ENCODE data around the gene L3HYPDH. TPM values are rescaled to one million over a fixed set of nuclear protein-coding genes. Genes with fewer than 3 reads are reported as not detected.

L3HYPDH gene
- total RNA-seq, 1 experiment from 2014 or later: 60.5 TPM

DNA sequence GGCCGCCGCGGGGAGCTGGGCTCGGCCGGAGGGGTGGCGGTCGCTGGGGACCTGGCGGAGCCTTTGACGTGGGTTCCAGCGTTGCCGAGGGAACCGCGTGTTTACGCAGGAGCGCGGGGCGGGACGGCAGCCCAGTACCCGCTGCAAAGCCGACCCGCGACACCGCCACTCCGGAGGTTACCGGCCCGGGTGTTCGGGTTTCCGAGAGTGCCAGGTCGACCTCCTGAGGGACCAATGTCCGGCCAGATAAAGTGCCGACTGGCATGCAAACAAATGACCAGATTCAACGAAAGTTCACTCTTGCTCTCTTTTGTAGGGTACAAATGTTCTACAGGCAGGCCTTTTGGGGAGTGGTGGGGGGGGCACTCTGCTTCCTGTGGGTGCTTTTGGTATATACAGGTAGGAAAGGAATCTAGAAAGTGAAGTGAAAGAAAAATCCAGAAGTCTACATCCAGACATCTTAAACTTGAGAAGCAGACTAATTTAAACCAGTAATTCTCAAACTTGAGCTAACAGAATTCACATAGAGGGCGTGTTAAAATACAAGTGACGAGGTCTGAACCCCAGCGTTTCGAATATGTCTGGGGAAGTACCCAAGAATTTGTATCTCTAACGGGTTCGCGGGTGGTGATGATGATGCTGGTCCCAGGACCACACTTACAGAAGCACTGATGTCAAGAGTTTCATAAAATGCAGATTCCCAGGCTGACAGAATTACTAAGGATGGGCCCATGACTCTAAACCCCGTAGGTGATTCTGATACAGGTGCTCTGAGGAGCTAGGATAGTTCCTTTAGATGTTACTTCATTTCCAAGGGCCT is 18.7 kb downstream of the L3HYPDH start, which contains the start of gene GPR135:
Gene GPR135, minus strand, starts transcription at position 65 of the 820 bp plus-strand sequence. CDS start 154 bp downstream, outside the sequence.
- H3K36me3 ChIP-seq (ENCODE audit: insufficient read depth, low read length): peaks cover 26% of the 10 kb centered on the region; the same call in 1 of the 2 replicates
- no peaks in the 10 kb centered on the region for H3K27me3 ChIP-seq (ENCODE audit: low read length)
- no peaks in the 10 kb centered on the region for H3K9me2 ChIP-seq (replicated peaks; ENCODE audit: insufficient read depth, low read length)
- peak within 1 kb of the TSS; percentile 77 for H3K9ac ChIP-seq (ENCODE audit: low read length)
- peaks cover 16% of the 10 kb centered on the region for H3K79me2 ChIP-seq (ENCODE audit: low read length)
- H4K20me1 ChIP-seq (ENCODE audit: insufficient read depth, low read depth, low read length): no peaks in the 10 kb centered on the region
- H3K9me3 ChIP-seq (ENCODE audit: low read length): no peaks in the 10 kb centered on the region
- H3K27ac ChIP-seq (ENCODE audit: low read length): peak within 1 kb of the TSS; percentile 44
- peak within 1 kb of the TSS; percentile 64 for H2AFZ ChIP-seq (ENCODE audit: low read length)
- H3K4me1 ChIP-seq (ENCODE audit: low read length): peaks cover 21% of the 10 kb centered on the region
- H3K4me3 ChIP-seq (ENCODE audit: low read length): peak within 1 kb of the TSS; percentile 81
- peak within 1 kb of the TSS; percentile 91 for H3K4me2 ChIP-seq (ENCODE audit: low read depth, low read length, poor library complexity, severe bottlenecking)
- peak; percentile 86 for DNase-seq

- Histone ChIP-seq H4K20me1 (ENCODE audit: insufficient read depth, low read depth, low read length) (no peaks in the 10 kb centered on the region), H3K9me3 (ENCODE audit: low read length) (no peaks in the 10 kb centered on the region), H3K9me2 (replicated peaks; ENCODE audit: insufficient read depth, low read length) (no peaks in the 10 kb centered on the region), H3K9ac (ENCODE audit: low read length) (peak overlapping the region; percentile 77), H3K79me2 (ENCODE audit: low read length) (peaks cover 16% of the 10 kb centered on the region), H2AFZ (ENCODE audit: low read length) (peak overlapping the region; percentile 64), H3K4me2 (ENCODE audit: low read depth, low read length, poor library complexity, severe bottlenecking) (peak overlapping the region; percentile 91), H3K27me3 (ENCODE audit: low read length) (no peaks in the 10 kb centered on the region), H3K4me1 (ENCODE audit: low read length) (peaks cover 21% of the 10 kb centered on the region), H3K27ac (ENCODE audit: low read length) (peak overlapping the region; percentile 44), H3K36me3 (ENCODE audit: insufficient read depth, low read length) (peaks cover 27% of the 10 kb centered on the region; the same call in 1 of the 2 replicates), H3K4me3 (ENCODE audit: low read length) (peak overlapping the region; percentile 81)
- DNase-seq: peak; percentile 84
Measured at GRCh38 chr14:59464486-59465315, 19.5 kb downstream of the L3HYPDH start.

DNA sequence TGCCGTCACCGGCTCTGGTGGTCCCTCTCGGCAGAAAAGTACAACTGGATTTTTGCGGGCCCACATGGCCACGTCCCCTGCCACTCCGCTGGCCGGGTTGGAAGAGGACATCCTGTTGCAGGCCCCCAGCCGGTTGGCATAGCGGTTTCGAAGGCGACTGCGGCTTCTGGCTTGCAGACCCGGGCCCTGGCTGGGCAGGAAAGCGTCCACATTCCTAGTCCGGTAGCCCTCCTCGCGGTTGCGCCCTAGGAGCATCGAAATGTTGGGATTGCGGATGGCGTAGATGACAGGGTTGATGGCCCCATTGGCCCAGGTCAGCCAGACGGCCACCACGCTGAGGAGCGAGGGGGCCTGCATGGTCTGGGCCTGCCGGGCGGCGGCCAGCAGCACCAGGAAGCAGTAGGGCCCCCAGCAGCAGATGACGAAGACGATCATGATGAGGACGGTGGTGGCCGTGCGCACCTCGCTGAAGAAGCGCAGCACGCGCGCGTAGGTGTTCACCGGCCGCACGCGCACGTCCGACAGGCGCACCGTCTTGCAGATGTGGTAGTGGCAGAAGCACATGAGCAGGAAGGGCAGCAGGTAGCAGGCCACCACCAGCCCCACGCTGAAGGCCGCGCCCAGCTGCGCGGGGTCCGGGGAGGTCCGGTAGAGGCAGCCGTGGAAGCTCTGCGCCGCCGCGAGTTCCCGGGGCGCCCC is 20.3 kb downstream of the L3HYPDH start:
- H4K20me1 ChIP-seq (ENCODE audit: insufficient read depth, low read depth, low read length): no peaks in the 10 kb centered on the region
- peaks cover 21% of the 10 kb centered on the region for H3K4me1 ChIP-seq (ENCODE audit: low read length)
- H3K36me3 ChIP-seq (ENCODE audit: insufficient read depth, low read length): peaks cover 30% of the 10 kb centered on the region; the same call in 1 of the 2 replicates
- H2AFZ ChIP-seq (ENCODE audit: low read length): peak overlapping the region; percentile 64
- H3K79me2 ChIP-seq (ENCODE audit: low read length): peaks cover 16% of the 10 kb centered on the region
- H3K9me3 ChIP-seq (ENCODE audit: low read length): no peaks in the 10 kb centered on the region
- H3K9ac ChIP-seq (ENCODE audit: low read length): peak overlapping the region; percentile 77
- no peak for DNase-seq
- no peak overlapping the region for H3K27ac ChIP-seq (ENCODE audit: low read length)
- H3K27me3 ChIP-seq (ENCODE audit: low read length): no peaks in the 10 kb centered on the region
- H3K9me2 ChIP-seq (replicated peaks; ENCODE audit: insufficient read depth, low read length): no peaks in the 10 kb centered on the region
- H3K4me2 ChIP-seq (ENCODE audit: low read depth, low read length, poor library complexity, severe bottlenecking): peak overlapping the region; percentile 91
- H3K4me3 ChIP-seq (ENCODE audit: low read length): peak overlapping the region; percentile 81

- Histone ChIP-seq H3K36me3 (ENCODE audit: insufficient read depth, low read length) (peaks cover 50% of the 10 kb centered on the region; the same call in 1 of the 2 replicates), H4K20me1 (ENCODE audit: insufficient read depth, low read depth, low read length) (no peaks in the 10 kb centered on the region), H3K9me2 (replicated peaks; ENCODE audit: insufficient read depth, low read length) (no peaks in the 10 kb centered on the region), H3K9ac (ENCODE audit: low read length) (no peak overlapping the region), H3K4me3 (ENCODE audit: low read length) (no peak overlapping the region), H2AFZ (ENCODE audit: low read length) (no peak overlapping the region), H3K27me3 (ENCODE audit: low read length) (no peaks in the 10 kb centered on the region), H3K4me1 (ENCODE audit: low read length) (peaks cover 21% of the 10 kb centered on the region), H3K79me2 (ENCODE audit: low read length) (peaks cover 16% of the 10 kb centered on the region), H3K27ac (ENCODE audit: low read length) (no peak overlapping the region), H3K4me2 (ENCODE audit: low read depth, low read length, poor library complexity, severe bottlenecking) (no peak overlapping the region), H3K9me3 (ENCODE audit: low read length) (no peaks in the 10 kb centered on the region)
- no peak for DNase-seq
Measured at GRCh38 chr14:59461891-59462290, 22.3 kb downstream of the L3HYPDH start.

DNA sequence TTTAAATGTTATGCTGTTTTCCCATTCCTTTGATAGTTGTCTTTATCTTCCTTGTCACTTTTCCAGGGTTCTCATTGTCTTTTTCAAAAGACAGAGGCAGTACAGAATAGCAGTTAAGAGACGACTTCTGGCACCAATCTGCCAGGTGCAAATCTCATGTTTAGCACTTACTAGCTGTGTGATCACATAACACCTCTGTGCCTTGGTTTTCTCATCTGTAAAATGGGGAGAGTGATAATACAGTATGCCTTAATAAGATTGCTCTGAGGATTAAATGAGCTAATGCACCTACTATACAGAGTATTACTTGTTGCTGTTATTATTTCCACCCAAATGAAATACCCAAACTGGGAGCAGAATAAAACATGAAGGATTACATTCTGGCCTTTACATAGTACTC is 23.8 kb downstream of the L3HYPDH start:
- H3K4me2 ChIP-seq (ENCODE audit: low read depth, low read length, poor library complexity, severe bottlenecking): no peak overlapping the region
- no peak overlapping the region for H3K27ac ChIP-seq (ENCODE audit: low read length)
- H3K27me3 ChIP-seq (ENCODE audit: low read length): no peaks in the 10 kb centered on the region
- peaks cover 58% of the 10 kb centered on the region; the same call in 1 of the 2 replicates for H3K36me3 ChIP-seq (ENCODE audit: insufficient read depth, low read length)
- peaks cover 16% of the 10 kb centered on the region for H3K79me2 ChIP-seq (ENCODE audit: low read length)
- H3K4me3 ChIP-seq (ENCODE audit: low read length): no peak overlapping the region
- H3K9ac ChIP-seq (ENCODE audit: low read length): no peak overlapping the region
- peaks cover 15% of the 10 kb centered on the region for H3K4me1 ChIP-seq (ENCODE audit: low read length)
- no peak overlapping the region for H2AFZ ChIP-seq (ENCODE audit: low read length)
- no peaks in the 10 kb centered on the region for H3K9me3 ChIP-seq (ENCODE audit: low read length)
- H3K9me2 ChIP-seq (replicated peaks; ENCODE audit: insufficient read depth, low read length): no peaks in the 10 kb centered on the region
- no peaks in the 10 kb centered on the region for H4K20me1 ChIP-seq (ENCODE audit: insufficient read depth, low read depth, low read length)
- DNase-seq: no peak

GRCh38 chr14:59458486-59458885 is 25.7 kb downstream of the L3HYPDH start:
- H3K36me3 ChIP-seq (ENCODE audit: insufficient read depth, low read length): peaks cover 62% of the 10 kb centered on the region; the same call in 1 of the 2 replicates
- no peaks in the 10 kb centered on the region for H3K27me3 ChIP-seq (ENCODE audit: low read length)
- no peak overlapping the region for H3K4me2 ChIP-seq (ENCODE audit: low read depth, low read length, poor library complexity, severe bottlenecking)
- no peak for DNase-seq
- no peaks in the 10 kb centered on the region for H4K20me1 ChIP-seq (ENCODE audit: insufficient read depth, low read depth, low read length)
- H3K27ac ChIP-seq (ENCODE audit: low read length): no peak overlapping the region
- no peaks in the 10 kb centered on the region for H3K9me3 ChIP-seq (ENCODE audit: low read length)
- no peak overlapping the region for H3K9ac ChIP-seq (ENCODE audit: low read length)
- no peak overlapping the region for H3K4me3 ChIP-seq (ENCODE audit: low read length)
- peaks cover 8% of the 10 kb centered on the region; the same call in 1 of the 2 replicates for H3K79me2 ChIP-seq (ENCODE audit: low read length)
- H2AFZ ChIP-seq (ENCODE audit: low read length): no peak overlapping the region
- peaks cover 3% of the 10 kb centered on the region; the same call in 1 of the 2 replicates for H3K4me1 ChIP-seq (ENCODE audit: low read length)
- no peaks in the 10 kb centered on the region for H3K9me2 ChIP-seq (replicated peaks; ENCODE audit: insufficient read depth, low read length)

DNA sequence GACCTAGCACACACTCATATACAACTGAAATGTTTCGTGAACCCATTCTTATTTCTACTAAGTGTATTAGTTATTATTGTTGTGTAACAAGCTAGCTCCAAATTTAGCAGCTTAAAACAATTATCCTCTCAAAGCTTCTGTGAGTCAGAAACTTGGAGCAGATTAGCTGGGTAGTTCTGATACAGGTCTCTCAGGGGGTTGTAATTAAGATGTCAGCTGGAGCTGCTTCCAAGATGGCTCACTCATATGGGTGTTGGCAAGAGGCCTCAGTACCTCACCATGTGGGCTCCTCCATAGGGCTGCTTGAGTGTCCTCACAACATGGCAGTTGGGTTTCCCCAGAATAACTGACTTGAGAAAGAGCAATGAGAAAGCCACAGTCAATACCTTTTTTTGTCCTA is 28.8 kb downstream of the L3HYPDH start:
- Histone ChIP-seq H3K36me3 (ENCODE audit: insufficient read depth, low read length) (peaks cover 45% of the 10 kb centered on the region; the same call in 1 of the 2 replicates), H3K4me3 (ENCODE audit: low read length) (no peak overlapping the region), H4K20me1 (ENCODE audit: insufficient read depth, low read depth, low read length) (no peaks in the 10 kb centered on the region), H3K9me2 (replicated peaks; ENCODE audit: insufficient read depth, low read length) (no peaks in the 10 kb centered on the region; the same call in 1 of the 2 replicates), H3K9ac (ENCODE audit: low read length) (no peak overlapping the region), H3K9me3 (ENCODE audit: low read length) (no peaks in the 10 kb centered on the region), H3K4me1 (ENCODE audit: low read length) (no peaks in the 10 kb centered on the region), H3K4me2 (ENCODE audit: low read depth, low read length, poor library complexity, severe bottlenecking) (no peak overlapping the region), H3K79me2 (ENCODE audit: low read length) (no peaks in the 10 kb centered on the region), H2AFZ (ENCODE audit: low read length) (no peak overlapping the region), H3K27me3 (ENCODE audit: low read length) (no peaks in the 10 kb centered on the region), H3K27ac (ENCODE audit: low read length) (no peak overlapping the region)
- no peak for DNase-seq

Data from Karpas-422 (cell line).